ENCODE data around the gene RNF121.

RNF121 gene

GRCh38 chr11:71949034-71949433, 20.2 kb downstream of the RNF121 start:
- Histone ChIP-seq H3K4me1 (ENCODE audit: low read length) (no peaks in the 10 kb centered on the region), H3K36me3 (replicated peaks; ENCODE audit: insufficient read depth, low read length) (no peaks in the 10 kb centered on the region), H4K20me1 (ENCODE audit: insufficient read depth, low read length) (0 out of 2 replicates have a peak, but pooled peaks cover 3% of the 10 kb centered on the region), H3K27ac (ENCODE audit: low read length) (no peak overlapping the region), H2AFZ (ENCODE audit: low read length) (no peak overlapping the region), H3K27me3 (replicated peaks; ENCODE audit: insufficient read depth, low read length) (no peaks in the 10 kb centered on the region), H3K9me2 (replicated peaks; ENCODE audit: insufficient read depth, low read length) (no peaks in the 10 kb centered on the region), H3K4me2 (ENCODE audit: low read depth, low read length) (no peak overlapping the region), H3F3A (ENCODE audit: insufficient read depth, low read length) (no peaks in the 10 kb centered on the region), H3K9ac (ENCODE audit: low read length) (no peak overlapping the region), H3K4me3 (ENCODE audit: low read length) (no peak overlapping the region), H3K79me2 (ENCODE audit: low read length) (peaks cover 47% of the 10 kb centered on the region), H3K9me3 (replicated peaks; ENCODE audit: insufficient read depth, low read length) (no peaks in the 10 kb centered on the region)
- no peak for DNase-seq
- TF ChIP-seq EZH2 (optimal IDR thresholded peaks at IDR 0.05; ENCODE audit: low read depth, low read length) (no peak), CTCF (IDR thresholded peaks at IDR 0.05; ENCODE audit: low read length) (no peak), EZH2phosphoT487 (IDR thresholded peaks at IDR 0.05; ENCODE audit: low read length) (no peak)

GRCh38 chr11:71951741-71952310, 23.0 kb downstream of the RNF121 start:
- no peak overlapping the region for H3K4me3 ChIP-seq (ENCODE audit: low read length)
- DNase-seq, result no peak
- no peaks in the 10 kb centered on the region for H3K36me3 ChIP-seq (replicated peaks; ENCODE audit: insufficient read depth, low read length)
- no peak overlapping the region for H2AFZ ChIP-seq (ENCODE audit: low read length)
- no peaks in the 10 kb centered on the region for H3K9me3 ChIP-seq (replicated peaks; ENCODE audit: insufficient read depth, low read length)
- no peaks in the 10 kb centered on the region for H3K27me3 ChIP-seq (replicated peaks; ENCODE audit: insufficient read depth, low read length)
- no peaks in the 10 kb centered on the region for H3F3A ChIP-seq (ENCODE audit: insufficient read depth, low read length)
- no peak overlapping the region for H3K4me2 ChIP-seq (ENCODE audit: low read depth, low read length)
- no peaks in the 10 kb centered on the region for H3K9me2 ChIP-seq (replicated peaks; ENCODE audit: insufficient read depth, low read length)
- H3K4me1 ChIP-seq (ENCODE audit: low read length), result no peaks in the 10 kb centered on the region
- no peak for TF ChIP-seq EZH2 (optimal IDR thresholded peaks at IDR 0.05; ENCODE audit: low read depth, low read length)
- no peak for TF ChIP-seq EZH2phosphoT487 (IDR thresholded peaks at IDR 0.05; ENCODE audit: low read length)
- TF ChIP-seq CTCF (IDR thresholded peaks at IDR 0.05; ENCODE audit: low read length), result no peak
- H3K27ac ChIP-seq (ENCODE audit: low read length), result no peak overlapping the region
- 0 out of 2 replicates have a peak, but pooled peaks cover 3% of the 10 kb centered on the region for H4K20me1 ChIP-seq (ENCODE audit: insufficient read depth, low read length)
- no peak overlapping the region for H3K9ac ChIP-seq (ENCODE audit: low read length)
- peaks cover 43% of the 10 kb centered on the region for H3K79me2 ChIP-seq (ENCODE audit: low read length)

- Histone ChIP-seq H3K27me3 (replicated peaks; ENCODE audit: insufficient read depth, low read length) (no peaks in the 10 kb centered on the region), H3K4me2 (ENCODE audit: low read depth, low read length) (no peak overlapping the region), H3K4me3 (ENCODE audit: low read length) (no peak overlapping the region)
Observed at GRCh38 chr11:71955898-71956456, 27.1 kb downstream of the RNF121 start.

More at GRCh38 chr11:71955898-71956456, 27.1 kb downstream of the RNF121 start:
- no peaks in the 10 kb centered on the region for H3K9me3 ChIP-seq (replicated peaks; ENCODE audit: insufficient read depth, low read length)
- H2AFZ ChIP-seq (ENCODE audit: low read length), result no peak overlapping the region
- no peaks in the 10 kb centered on the region for H3K9me2 ChIP-seq (replicated peaks; ENCODE audit: insufficient read depth, low read length)
- no peak overlapping the region for H3K27ac ChIP-seq (ENCODE audit: low read length)
- H3K36me3 ChIP-seq (replicated peaks; ENCODE audit: insufficient read depth, low read length), result no peaks in the 10 kb centered on the region
- no peak overlapping the region for H3K9ac ChIP-seq (ENCODE audit: low read length)
- no peaks in the 10 kb centered on the region for H3F3A ChIP-seq (ENCODE audit: insufficient read depth, low read length)
- peaks cover 33% of the 10 kb centered on the region for H3K79me2 ChIP-seq (ENCODE audit: low read length)
- 0 out of 2 replicates have a peak, but pooled peaks cover 3% of the 10 kb centered on the region for H4K20me1 ChIP-seq (ENCODE audit: insufficient read depth, low read length)
- DNase-seq, result no peak
- H3K4me1 ChIP-seq (ENCODE audit: low read length), result no peaks in the 10 kb centered on the region
- no peak for TF ChIP-seq CTCF (IDR thresholded peaks at IDR 0.05; ENCODE audit: low read length)
- TF ChIP-seq EZH2 (optimal IDR thresholded peaks at IDR 0.05; ENCODE audit: low read depth, low read length), result no peak
- no peak for TF ChIP-seq EZH2phosphoT487 (IDR thresholded peaks at IDR 0.05; ENCODE audit: low read length)

Data from MM.1S (cell line).